ENCODE measurements around the gene B4GALNT4. TPM values are rescaled to one million over a fixed set of nuclear protein-coding genes. Genes with fewer than 3 reads are reported as not detected.
"Not testable (repeated sequence)": the region's sequence is repeated elsewhere in the genome, so short reads cannot be mapped to it uniquely, and the experiment has no call there.

B4GALNT4 gene
- total RNA-seq, 1 experiment from 2014 or later: not detected

- Histone ChIP-seq H3K9me3 (replicated peaks) (no peaks in the 10 kb centered on the region), H3K4me1 (replicated peaks) (0 out of 2 replicates have a peak, but pooled peaks cover 8% of the 10 kb centered on the region), H3K27ac (no peak overlapping the region), H3K36me3 (no peaks in the 10 kb centered on the region), H3K27me3 (replicated peaks) (no peaks in the 10 kb centered on the region), H3K4me3 (no peak overlapping the region)
- no peak for DNase-seq (ENCODE audit: low read depth in 1 of 2, low spot score in 2 of 2)
Observed at GRCh38 chr11:344836-345578, 24.3 kb upstream of the B4GALNT4 start.

DNA sequence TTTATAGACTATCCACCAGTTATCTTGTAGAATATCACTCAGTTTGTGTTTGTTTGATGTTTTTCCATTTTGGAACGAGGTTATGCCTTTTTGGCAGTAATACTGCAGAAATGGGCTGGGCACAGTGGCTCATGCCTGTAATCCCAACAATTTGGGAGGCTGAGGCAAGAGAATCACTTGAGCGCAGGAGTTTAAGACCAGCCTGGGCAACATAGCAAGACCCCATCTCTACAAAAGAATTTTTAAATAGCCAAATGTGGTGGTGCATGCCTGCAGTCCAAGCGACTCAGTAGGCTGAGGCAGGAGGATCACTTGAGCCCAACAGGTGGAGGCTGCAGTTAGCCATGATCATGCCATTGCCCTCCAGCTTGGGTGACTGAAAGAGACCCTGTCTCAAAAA lies 22.8 kb upstream of the B4GALNT4 start:
- no peaks in the 10 kb centered on the region for H3K36me3 ChIP-seq
- H3K9me3 ChIP-seq (replicated peaks): no peaks in the 10 kb centered on the region
- DNase-seq (ENCODE audit: low read depth in 1 of 2, low spot score in 2 of 2): no peak
- 0 out of 2 replicates have a peak, but pooled peaks cover 8% of the 10 kb centered on the region for H3K4me1 ChIP-seq (replicated peaks)
- no peaks in the 10 kb centered on the region for H3K27me3 ChIP-seq (replicated peaks)
- no peak overlapping the region for H3K4me3 ChIP-seq
- no peak overlapping the region for H3K27ac ChIP-seq

DNA sequence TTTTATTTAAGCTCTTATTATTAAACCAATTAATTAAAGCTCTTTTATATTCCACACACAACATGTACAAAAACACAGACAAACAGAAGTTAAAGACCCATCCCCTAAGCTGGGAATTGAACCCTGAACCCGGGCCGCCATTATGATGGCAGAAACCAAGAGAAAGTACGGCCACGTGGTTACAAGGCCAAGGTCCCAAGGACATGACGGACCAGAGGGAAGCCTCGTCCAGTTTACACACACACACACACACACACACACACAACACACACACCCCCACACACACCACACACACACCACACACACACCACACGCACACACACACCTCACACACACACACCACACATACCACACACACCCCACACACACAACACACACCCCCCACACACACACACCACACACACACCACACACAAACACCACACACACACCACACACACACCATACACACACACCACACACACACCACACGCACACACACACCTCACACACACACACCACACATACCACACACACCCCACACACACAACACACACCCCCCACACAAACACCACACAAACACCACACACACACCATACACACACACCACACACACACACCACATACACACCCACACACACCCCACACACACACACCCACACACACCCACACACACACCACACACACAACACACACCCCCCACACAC lies 19.9 kb upstream of the B4GALNT4 start:
- not testable (repeated sequence) for DNase-seq (ENCODE audit: low read depth in 1 of 2, low spot score in 2 of 2); H3K4me1 ChIP-seq (replicated peaks); H3K27ac ChIP-seq; H3K27me3 ChIP-seq (replicated peaks); H3K4me3 ChIP-seq; H3K36me3 ChIP-seq; H3K9me3 ChIP-seq (replicated peaks)

DNA sequence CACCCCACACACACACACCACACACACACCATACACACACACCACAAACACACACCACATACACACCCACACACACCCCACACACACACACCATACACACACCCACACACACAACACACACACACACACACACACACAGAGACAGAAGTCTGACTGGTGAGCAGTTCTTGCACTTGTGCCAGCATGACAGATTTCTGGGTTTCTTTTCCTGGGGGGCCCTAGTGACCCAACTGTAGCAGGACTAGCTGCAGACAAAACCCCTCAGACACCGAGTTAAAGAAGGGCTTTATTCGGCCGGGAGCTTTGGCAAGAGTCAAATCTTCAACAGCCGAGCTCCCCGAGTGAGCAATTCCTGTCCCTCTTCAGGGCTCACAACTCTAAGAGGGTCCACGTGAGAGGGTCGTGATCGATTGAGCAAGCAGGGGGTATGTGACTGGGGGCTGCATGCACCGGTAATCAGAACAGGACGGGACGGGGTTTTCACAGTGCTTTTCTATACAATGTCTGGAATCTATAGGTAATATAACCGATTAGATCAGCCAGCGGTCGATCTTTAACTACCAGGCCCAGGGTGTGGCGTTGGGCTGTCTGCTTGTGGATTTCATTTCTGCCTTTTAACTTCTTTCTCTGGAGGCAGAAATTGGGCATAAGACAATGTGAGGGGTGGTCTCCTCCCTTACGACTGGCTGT lies 19.1 kb upstream of the B4GALNT4 start:
- DNase-seq (ENCODE audit: low read depth in 1 of 2, low spot score in 2 of 2); H3K4me1 ChIP-seq (replicated peaks): not testable (repeated sequence)

GRCh38 chr11:350723-351255 lies 18.5 kb upstream of the B4GALNT4 start:
- no peak for DNase-seq (ENCODE audit: low read depth in 1 of 2, low spot score in 2 of 2)
- Histone ChIP-seq H3K27me3 (replicated peaks) (no peaks in the 10 kb centered on the region), H3K36me3 (no peaks in the 10 kb centered on the region), H3K4me1 (replicated peaks) (peaks cover 8% of the 10 kb centered on the region), H3K4me3 (no peak overlapping the region), H3K9me3 (replicated peaks) (no peaks in the 10 kb centered on the region), H3K27ac (no peak overlapping the region)

More for the DNA sequence above, 19.1 kb upstream of the B4GALNT4 start:
- H3K4me3 ChIP-seq; H3K27me3 ChIP-seq (replicated peaks); H3K9me3 ChIP-seq (replicated peaks); H3K27ac ChIP-seq; H3K36me3 ChIP-seq: not testable (repeated sequence)

- Histone ChIP-seq H3K36me3 (no peaks in the 10 kb centered on the region), H3K27me3 (replicated peaks) (no peaks in the 10 kb centered on the region), H3K27ac (no peak overlapping the region), H3K4me3 (no peak overlapping the region), H3K9me3 (replicated peaks) (no peaks in the 10 kb centered on the region), H3K4me1 (replicated peaks) (peaks cover 9% of the 10 kb centered on the region)
- no peak for DNase-seq (ENCODE audit: low read depth in 1 of 2, low spot score in 2 of 2)
Observed at GRCh38 chr11:351411-351810, 17.9 kb upstream of the B4GALNT4 start.

DNA sequence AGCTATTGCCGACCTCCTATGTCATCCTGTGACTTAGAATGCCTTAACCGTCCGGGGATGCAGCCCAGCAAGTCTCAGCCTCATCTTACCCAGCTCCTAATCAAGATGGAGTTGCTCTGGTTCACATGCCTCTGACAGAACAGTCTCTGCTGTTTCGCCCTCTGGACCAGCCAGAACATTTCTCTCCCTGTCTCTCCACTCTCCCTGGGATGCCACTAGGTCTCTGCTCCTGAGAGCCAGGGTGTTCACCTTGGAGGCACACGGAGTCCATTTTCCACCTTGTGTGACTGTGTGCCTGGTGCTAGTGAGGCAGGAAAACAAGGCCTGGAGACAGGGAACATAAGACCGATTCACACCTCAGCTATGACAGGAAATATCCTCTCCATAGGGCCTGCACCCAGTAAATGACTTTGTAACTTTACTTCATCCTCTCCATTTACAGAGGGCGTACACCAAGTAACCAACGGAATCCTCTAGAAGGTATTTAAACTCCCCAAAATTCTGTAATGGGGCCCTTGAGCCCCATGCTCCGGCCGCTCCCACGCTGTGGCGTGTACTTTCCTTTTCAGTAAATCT lies 16.8 kb upstream of the B4GALNT4 start:
- Histone ChIP-seq H3K9me3 (replicated peaks) (no peaks in the 10 kb centered on the region), H3K27ac (no peak overlapping the region), H3K4me3 (no peak overlapping the region), H3K27me3 (replicated peaks) (no peaks in the 10 kb centered on the region), H3K36me3 (no peaks in the 10 kb centered on the region; the same call in 1 of the 2 replicates), H3K4me1 (replicated peaks) (peaks cover 9% of the 10 kb centered on the region)
- no peak for DNase-seq (ENCODE audit: low read depth in 1 of 2, low spot score in 2 of 2)

DNA sequence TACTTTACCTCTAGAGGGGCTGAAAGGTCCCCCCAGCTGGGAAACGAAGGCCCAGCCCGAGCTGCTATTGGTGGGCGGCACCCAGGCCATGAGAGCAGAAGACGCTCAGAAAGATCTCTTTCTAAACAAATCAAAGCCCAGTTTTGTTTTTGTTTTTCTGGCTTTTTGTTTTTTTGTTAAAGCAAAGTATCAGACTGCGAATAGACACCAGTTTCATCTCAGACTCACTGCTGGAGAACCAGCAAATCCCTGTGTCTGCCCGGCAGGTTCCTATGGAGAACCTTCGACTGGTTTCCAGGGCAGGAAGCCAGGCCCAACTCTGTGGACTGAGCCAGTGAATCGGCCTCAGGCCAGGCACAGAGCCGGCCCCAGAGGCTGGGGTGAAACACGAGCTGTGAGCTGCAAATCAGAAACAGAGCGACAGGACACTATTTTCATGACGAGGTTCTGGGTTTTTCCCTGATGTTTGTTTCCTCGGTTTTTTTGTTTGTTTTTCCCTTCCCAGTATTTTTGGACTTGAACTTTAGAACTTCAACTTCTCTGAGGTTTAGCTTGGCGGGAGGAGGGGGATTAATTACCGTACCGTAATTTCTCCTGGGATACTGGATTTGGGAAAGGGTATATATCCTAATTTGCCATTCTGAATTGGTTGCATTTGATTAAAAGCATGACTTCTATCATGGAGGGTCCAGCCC lies 16.0 kb upstream of the B4GALNT4 start:
- H3K36me3 ChIP-seq: no peaks in the 10 kb centered on the region; the same call in 1 of the 2 replicates
- no peak overlapping the region for H3K27ac ChIP-seq
- no peaks in the 10 kb centered on the region for H3K9me3 ChIP-seq (replicated peaks)
- no peak for DNase-seq (ENCODE audit: low read depth in 1 of 2, low spot score in 2 of 2)
- H3K27me3 ChIP-seq (replicated peaks): 0 out of 2 replicates have a peak, but pooled peaks cover under 1% of the 10 kb centered on the region
- peaks cover 9% of the 10 kb centered on the region for H3K4me1 ChIP-seq (replicated peaks)
- no peak overlapping the region for H3K4me3 ChIP-seq

DNA sequence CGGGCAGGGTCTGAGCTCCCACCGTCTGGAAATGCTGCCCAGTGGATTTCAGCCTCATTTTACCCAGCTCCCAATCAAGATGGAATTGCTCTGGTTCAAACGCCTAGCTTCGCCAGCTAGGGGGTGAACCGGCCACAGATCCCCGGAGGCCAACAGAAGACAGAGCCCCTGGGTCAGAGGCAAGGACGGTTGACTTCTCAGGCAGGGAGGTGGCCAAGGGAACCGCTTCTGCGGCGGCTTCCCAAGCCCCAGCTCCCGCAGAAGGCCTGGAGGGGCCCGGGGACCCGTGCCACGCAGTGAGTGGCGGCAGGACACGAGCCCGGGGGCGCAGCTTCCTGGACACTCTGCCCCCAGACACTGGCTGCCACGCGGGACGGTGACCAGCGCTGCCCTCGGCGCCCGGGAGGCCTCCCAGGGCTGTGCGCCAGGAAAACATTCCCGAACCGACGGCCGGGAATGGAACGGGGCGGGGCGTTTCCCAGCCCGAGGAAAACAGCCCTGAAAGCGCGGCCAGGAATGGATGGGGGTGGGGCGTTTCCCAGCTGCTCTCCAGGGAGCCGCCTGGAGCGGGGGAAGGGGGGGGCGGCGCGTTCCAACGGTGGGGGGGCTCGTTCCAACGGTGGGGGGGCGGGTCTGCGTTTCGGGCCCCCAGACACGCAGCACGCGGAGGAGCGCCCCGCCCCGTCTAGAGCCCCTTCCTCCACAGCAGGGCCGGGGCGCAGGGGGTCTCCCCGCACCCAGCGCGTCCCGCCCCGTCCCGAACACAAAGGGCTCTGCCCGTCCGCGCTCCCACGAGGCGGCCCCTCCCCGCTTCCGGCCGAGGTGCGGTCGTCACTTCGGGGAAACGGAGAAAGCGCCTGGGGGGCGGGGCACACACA lies 13.5 kb upstream of the B4GALNT4 start:
- peak; percentile 93 to 97 for DNase-seq (ENCODE audit: low read depth in 1 of 2, low spot score in 2 of 2)
- Histone ChIP-seq H3K4me1 (replicated peaks) (peaks cover 9% of the 10 kb centered on the region), H3K27ac (peak overlapping the region; percentile 99), H3K9me3 (replicated peaks) (0 out of 2 replicates have a peak, but pooled peaks cover 2% of the 10 kb centered on the region), H3K27me3 (replicated peaks) (0 out of 2 replicates have a peak, but pooled peaks cover 5% of the 10 kb centered on the region), H3K4me3 (peak overlapping the region; percentile 36), H3K36me3 (no peaks in the 10 kb centered on the region; the same call in 1 of the 2 replicates)

- Histone ChIP-seq H3K4me1 (replicated peaks) (peaks cover 9% of the 10 kb centered on the region), H3K27me3 (replicated peaks) (0 out of 2 replicates have a peak, but pooled peaks cover 5% of the 10 kb centered on the region)
Observed at GRCh38 chr11:356610-357009, 12.7 kb upstream of the B4GALNT4 start.

DNA sequence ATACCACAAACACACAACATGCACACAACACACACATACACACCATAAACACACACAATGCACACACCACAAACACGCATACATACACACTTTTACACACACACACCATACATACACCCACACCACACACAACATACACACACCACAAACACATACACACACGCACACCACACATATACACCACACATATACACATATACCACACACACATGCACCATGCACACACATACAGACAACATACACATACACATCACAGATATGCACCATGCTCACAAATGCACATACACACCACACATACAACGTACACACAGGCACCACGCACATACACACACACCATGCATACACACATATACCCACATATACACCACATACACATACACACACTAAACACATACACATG lies 11.7 kb upstream of the B4GALNT4 start:
- Histone ChIP-seq H3K4me3 (no peak overlapping the region), H3K9me3 (replicated peaks) (0 out of 2 replicates have a peak, but pooled peaks cover 2% of the 10 kb centered on the region), H3K4me1 (replicated peaks) (peaks cover 9% of the 10 kb centered on the region), H3K27me3 (replicated peaks) (peaks cover 5% of the 10 kb centered on the region; the same call in 1 of the 2 replicates), H3K36me3 (no peaks in the 10 kb centered on the region; the same call in 1 of the 2 replicates), H3K27ac (no peak overlapping the region)
- no peak for DNase-seq (ENCODE audit: low read depth in 1 of 2, low spot score in 2 of 2)

More at GRCh38 chr11:356610-357009, 12.7 kb upstream of the B4GALNT4 start:
- no peak for DNase-seq (ENCODE audit: low read depth in 1 of 2, low spot score in 2 of 2)
- Histone ChIP-seq H3K9me3 (replicated peaks) (0 out of 2 replicates have a peak, but pooled peaks cover 2% of the 10 kb centered on the region), H3K27ac (no peak overlapping the region), H3K36me3 (no peaks in the 10 kb centered on the region; the same call in 1 of the 2 replicates), H3K4me3 (no peak overlapping the region)
